SH-SY5Y (cell line): ENCODE data around the gene TBC1D16.

Source experiments
- GATA2 ChIP-seq: IDR thresholded peaks from 2 replicates; pipeline ENCODE4 v1.6.1; 2011; ENCODE audit warnings: mild to moderate bottlenecking, low read depth, low read length
- GATA3 ChIP-seq: IDR thresholded peaks from 2 replicates; pipeline ENCODE4 v1.6.1; 2011; ENCODE audit warnings: low read depth, mild to moderate bottlenecking, low read length, moderate library complexity

Gene TBC1D16

GRCh38 chr17:80063830-80064585 is 28.3 kb upstream of the TBC1D16 start:
- no peak for TF ChIP-seq GATA2
- TF ChIP-seq GATA3: no peak

- TF ChIP-seq GATA2: peak; percentile 59; the same call in 1 of the 2 replicates
- TF ChIP-seq GATA3: no peak
Observed at GRCh38 chr17:80061421-80061820, 25.7 kb upstream of the TBC1D16 start.

GRCh38 chr17:80060644-80061043 is 25.0 kb upstream of the TBC1D16 start:
- TF ChIP-seq GATA2 (no peak), GATA3 (no peak)

GRCh38 chr17:80058311-80058955 is 22.8 kb upstream of the TBC1D16 start:
- TF ChIP-seq GATA3 (no peak), GATA2 (no peak)

- TF ChIP-seq GATA3 (no peak), GATA2 (no peak)
Observed at GRCh38 chr17:80055597-80055996, 19.9 kb upstream of the TBC1D16 start.

GRCh38 chr17:80053102-80053501 is 17.4 kb upstream of the TBC1D16 start:
- no peak for TF ChIP-seq GATA3
- no peak for TF ChIP-seq GATA2

- TF ChIP-seq GATA2: no peak
- no peak for TF ChIP-seq GATA3
Observed at GRCh38 chr17:80051681-80052080, 16.0 kb upstream of the TBC1D16 start.

GRCh38 chr17:80050706-80051105 is 15.0 kb upstream of the TBC1D16 start:
- TF ChIP-seq GATA2 (no peak), GATA3 (no peak)

GRCh38 chr17:80049986-80050385 is 14.3 kb upstream of the TBC1D16 start:
- TF ChIP-seq GATA2 (no peak), GATA3 (no peak)

GRCh38 chr17:80047176-80047575 is 11.5 kb upstream of the TBC1D16 start:
- TF ChIP-seq GATA3 (no peak), GATA2 (no peak)

- TF ChIP-seq GATA3: no peak
- TF ChIP-seq GATA2: no peak
Observed at GRCh38 chr17:80045703-80046102, 10.0 kb upstream of the TBC1D16 start.

- TF ChIP-seq GATA2 (no peak), GATA3 (no peak)
Observed at GRCh38 chr17:80043963-80044362, 8.3 kb upstream of the TBC1D16 start.

GRCh38 chr17:80036715-80037477 is 1.2 kb upstream of the TBC1D16 start:
- TF ChIP-seq GATA2 (no peak), GATA3 (no peak)

GRCh38 chr17:80035937-80036714 is 454 bp upstream of the TBC1D16 start, which contains the start of gene CCDC40:
TSS of gene CCDC40 (plus strand) at chr17:80036642. CDS start at chr17:80036663, 21 bp downstream.
- no peak for TF ChIP-seq GATA3
- no peak for TF ChIP-seq GATA2
